GM18868 (cell line): ENCODE measurements around the gene GUK1.

ENCODE experiments used
- ATAC-seq: cut with Tn5 transposase; IDR thresholded peaks from one replicate; pipeline ENCODE4 v1.9.1; 2021; ENCODE audit warnings: mild to moderate bottlenecking, moderate library complexity; ENCODE audit not compliant: unreplicated experiment

Gene GUK1

GRCh38 chr1:228197555-228198147 is 57.6 kb downstream of the GUK1 start:
- no peak for ATAC-seq
